Measurements from ENCODE around the gene AKAP3. TPM values are rescaled to one million over a fixed set of nuclear protein-coding genes. Genes with fewer than 3 reads are reported as not detected.

The AKAP3 gene
- total RNA-seq, 1 donor from 2014 or later, result 1.0 TPM

DNA sequence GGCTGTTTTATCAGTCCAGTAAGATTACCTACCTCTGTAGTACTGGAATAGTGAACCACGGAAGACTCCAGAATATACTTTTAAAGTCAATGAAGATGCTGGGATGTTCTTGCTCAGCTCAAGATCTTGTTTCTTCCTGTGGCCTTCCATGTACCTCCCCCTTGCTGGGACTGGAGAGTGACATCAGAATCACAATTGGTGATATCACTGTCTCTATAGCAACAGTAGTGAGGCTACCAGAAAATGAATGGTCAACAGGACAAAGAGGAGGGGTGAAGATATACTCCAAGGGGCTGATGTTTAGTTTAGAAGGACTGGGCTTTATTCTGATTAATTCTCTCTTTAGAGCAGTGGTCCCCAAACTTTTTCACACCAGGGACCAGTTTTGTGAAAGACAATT, 3.8 kb downstream of the AKAP3 start:
- Mint-ChIP-seq H3K9me3 (no peaks in the 10 kb centered on the region), H3K27ac (no peak overlapping the region), H3K4me3 (no peak overlapping the region), H3K36me3 (no peaks in the 10 kb centered on the region), H3K27me3 (ENCODE audit: low read depth) (peaks cover 15% of the 10 kb centered on the region), H3K4me1 (peaks cover 19% of the 10 kb centered on the region)
- no peak for DNase-seq (ENCODE audit: low spot score in 2 of 2, unreplicated experiment in 2 of 2)
- TF ChIP-seq, protein P1, sequence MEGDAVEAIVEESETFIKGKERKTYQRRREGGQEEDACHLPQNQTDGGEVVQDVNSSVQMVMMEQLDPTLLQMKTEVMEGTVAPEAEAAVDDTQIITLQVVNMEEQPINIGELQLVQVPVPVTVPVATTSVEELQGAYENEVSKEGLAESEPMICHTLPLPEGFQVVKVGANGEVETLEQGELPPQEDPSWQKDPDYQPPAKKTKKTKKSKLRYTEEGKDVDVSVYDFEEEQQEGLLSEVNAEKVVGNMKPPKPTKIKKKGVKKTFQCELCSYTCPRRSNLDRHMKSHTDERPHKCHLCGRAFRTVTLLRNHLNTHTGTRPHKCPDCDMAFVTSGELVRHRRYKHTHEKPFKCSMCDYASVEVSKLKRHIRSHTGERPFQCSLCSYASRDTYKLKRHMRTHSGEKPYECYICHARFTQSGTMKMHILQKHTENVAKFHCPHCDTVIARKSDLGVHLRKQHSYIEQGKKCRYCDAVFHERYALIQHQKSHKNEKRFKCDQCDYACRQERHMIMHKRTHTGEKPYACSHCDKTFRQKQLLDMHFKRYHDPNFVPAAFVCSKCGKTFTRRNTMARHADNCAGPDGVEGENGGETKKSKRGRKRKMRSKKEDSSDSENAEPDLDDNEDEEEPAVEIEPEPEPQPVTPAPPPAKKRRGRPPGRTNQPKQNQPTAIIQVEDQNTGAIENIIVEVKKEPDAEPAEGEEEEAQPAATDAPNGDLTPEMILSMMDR (IDR thresholded peaks at IDR 0.05; ENCODE audit: unreplicated experiment), result no peak

DNA sequence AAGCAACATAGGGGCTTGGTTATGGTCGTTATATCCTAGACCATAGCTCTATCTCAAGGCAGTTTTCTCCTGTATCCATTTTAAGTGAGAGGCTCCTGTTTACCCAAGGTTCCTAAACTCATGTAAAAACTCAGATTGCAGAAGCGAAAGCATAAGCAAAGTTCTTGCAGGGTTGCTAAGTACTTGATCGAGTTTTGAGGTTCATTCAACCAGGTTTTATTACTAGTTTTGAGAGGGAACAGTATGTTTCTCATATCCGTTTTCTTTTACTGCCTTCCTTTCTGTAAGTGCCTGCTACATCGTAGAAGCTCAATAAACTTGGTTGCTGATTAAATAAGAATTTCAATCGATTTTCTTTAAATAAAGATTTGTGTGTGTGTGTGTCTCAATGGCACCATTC, 5.1 kb downstream of the AKAP3 start:
- no peak overlapping the region for H3K4me3 Mint-ChIP-seq
- H3K4me1 Mint-ChIP-seq, result peaks cover 10% of the 10 kb centered on the region
- TF ChIP-seq, protein P1 (IDR thresholded peaks at IDR 0.05; ENCODE audit: unreplicated experiment), result no peak
- H3K36me3 Mint-ChIP-seq, result no peaks in the 10 kb centered on the region
- H3K9me3 Mint-ChIP-seq, result no peaks in the 10 kb centered on the region
- no peak for DNase-seq (ENCODE audit: low spot score in 2 of 2, unreplicated experiment in 2 of 2)
- H3K27me3 Mint-ChIP-seq (ENCODE audit: low read depth), result peaks cover 19% of the 10 kb centered on the region
- H3K27ac Mint-ChIP-seq, result no peak overlapping the region

DNA sequence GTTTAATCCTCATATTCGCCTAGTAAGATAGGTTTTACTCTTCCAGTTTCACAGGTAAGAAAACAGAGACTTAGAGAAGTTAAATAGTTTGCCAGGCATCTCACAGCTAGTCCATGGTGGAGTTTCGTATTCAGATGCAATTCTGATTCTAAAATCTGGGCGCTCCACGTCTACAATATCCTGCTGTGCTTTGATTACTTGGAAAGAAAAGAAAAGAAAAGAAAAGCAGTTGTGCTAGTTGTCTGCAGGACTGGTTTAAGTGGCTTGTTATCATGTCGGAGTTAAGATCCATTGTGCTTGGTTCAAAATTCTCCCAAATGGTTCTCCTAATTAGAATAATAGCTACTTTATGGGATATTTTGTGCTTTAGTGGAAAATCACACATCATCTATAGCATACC, 18.6 kb downstream of the AKAP3 start:
- peaks cover 2% of the 10 kb centered on the region for H3K36me3 Mint-ChIP-seq

DNA sequence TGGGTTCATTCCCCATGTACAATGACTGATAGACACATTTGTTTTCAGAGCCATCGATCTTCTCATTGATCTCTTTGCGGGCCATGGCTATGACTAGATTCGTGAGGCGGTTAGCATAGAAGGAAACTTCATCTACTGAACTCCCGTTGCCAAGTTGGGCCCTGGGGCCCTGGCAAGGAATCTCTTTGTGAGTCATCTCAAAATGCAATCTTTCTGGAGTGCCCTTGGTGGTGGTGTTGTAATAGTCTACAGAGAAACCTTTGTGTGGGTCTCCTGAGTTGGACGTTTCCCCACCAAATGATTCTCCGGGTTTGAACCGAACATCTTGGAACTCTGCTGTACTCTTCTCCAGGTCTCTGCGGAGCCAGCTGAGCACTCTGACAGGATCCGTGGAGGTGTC, 20.4 kb downstream of the AKAP3 start:
- Mint-ChIP-seq H3K27ac (no peak overlapping the region), H3K27me3 (ENCODE audit: low read depth) (peaks cover 73% of the 10 kb centered on the region), H3K4me3 (no peak overlapping the region), H3K9me3 (peaks cover 2% of the 10 kb centered on the region), H3K36me3 (no peaks in the 10 kb centered on the region), H3K4me1 (no peaks in the 10 kb centered on the region)
- DNase-seq (ENCODE audit: low spot score in 2 of 2, unreplicated experiment in 2 of 2), result no peak
- TF ChIP-seq, protein P1 (IDR thresholded peaks at IDR 0.05; ENCODE audit: unreplicated experiment), result no peak

More for the DNA sequence above, 18.6 kb downstream of the AKAP3 start:
- no peak for DNase-seq (ENCODE audit: low spot score in 2 of 2, unreplicated experiment in 2 of 2)
- no peak overlapping the region for H3K27ac Mint-ChIP-seq
- H3K4me3 Mint-ChIP-seq, result no peak overlapping the region
- H3K4me1 Mint-ChIP-seq, result no peaks in the 10 kb centered on the region
- H3K27me3 Mint-ChIP-seq (ENCODE audit: low read depth), result peaks cover 62% of the 10 kb centered on the region
- peaks cover 6% of the 10 kb centered on the region for H3K9me3 Mint-ChIP-seq
- TF ChIP-seq, protein P1 (IDR thresholded peaks at IDR 0.05; ENCODE audit: unreplicated experiment), result no peak

DNA sequence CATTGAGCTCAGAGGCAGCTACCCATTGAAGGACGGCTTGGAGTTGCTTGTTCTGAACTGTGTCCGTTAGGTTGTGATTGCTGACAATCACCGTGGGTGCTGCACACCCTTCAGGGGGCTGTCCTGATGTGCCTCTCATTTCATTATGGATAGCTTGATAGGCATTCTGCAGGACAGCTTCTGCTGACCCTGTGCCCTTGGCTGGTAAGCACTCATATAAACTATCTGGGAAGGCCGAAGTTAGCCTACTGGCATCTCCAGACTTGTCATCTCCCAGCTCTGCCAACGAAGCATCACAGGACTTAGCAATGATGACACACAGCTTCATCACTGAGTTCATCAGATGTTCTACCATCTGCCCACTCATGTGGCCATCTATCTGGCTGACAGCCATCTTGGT, 22.3 kb downstream of the AKAP3 start:
- Mint-ChIP-seq H3K27me3 (ENCODE audit: low read depth) (peaks cover 76% of the 10 kb centered on the region), H3K36me3 (no peaks in the 10 kb centered on the region), H3K4me1 (no peaks in the 10 kb centered on the region), H3K27ac (no peak overlapping the region), H3K9me3 (no peaks in the 10 kb centered on the region), H3K4me3 (no peak overlapping the region)
- TF ChIP-seq, protein P1 (IDR thresholded peaks at IDR 0.05; ENCODE audit: unreplicated experiment), result no peak
- no peak for DNase-seq (ENCODE audit: low spot score in 2 of 2, unreplicated experiment in 2 of 2)

DNA sequence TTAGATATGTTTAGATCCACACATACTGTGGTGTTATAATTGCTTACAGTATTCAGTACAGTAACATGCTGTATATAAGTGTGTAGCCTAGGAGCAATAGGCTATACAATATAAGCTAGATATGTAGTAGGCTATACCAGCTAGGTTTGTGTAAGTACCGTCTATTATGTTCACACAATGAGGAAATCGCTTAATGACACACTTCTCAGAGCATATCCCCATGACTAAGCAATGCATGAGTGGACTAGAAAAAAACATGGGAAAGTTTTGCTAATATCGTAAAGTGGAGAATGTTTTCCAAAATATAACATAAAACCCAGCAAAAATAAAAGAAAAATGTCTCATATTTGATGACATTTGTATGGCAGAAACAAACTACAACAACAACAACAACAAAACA, 27.3 kb downstream of the AKAP3 start:
- H3K27me3 Mint-ChIP-seq (ENCODE audit: low read depth), result peaks cover 33% of the 10 kb centered on the region
- no peaks in the 10 kb centered on the region for H3K4me1 Mint-ChIP-seq
- no peak overlapping the region for H3K27ac Mint-ChIP-seq
- no peak overlapping the region for H3K4me3 Mint-ChIP-seq
- DNase-seq (ENCODE audit: low spot score in 2 of 2, unreplicated experiment in 2 of 2), result no peak
- no peaks in the 10 kb centered on the region for H3K9me3 Mint-ChIP-seq
- TF ChIP-seq, protein P1 (IDR thresholded peaks at IDR 0.05; ENCODE audit: unreplicated experiment), result no peak
- H3K36me3 Mint-ChIP-seq, result no peaks in the 10 kb centered on the region

Measured in mesothelial cell of epicardium (in vitro differentiated cells).